Prostate gland (tissue), 2 donors: ENCODE results near the gene SYTL1. TPM values are rescaled to one million over a fixed set of nuclear protein-coding genes. Genes with fewer than 3 reads are reported as not detected.

Experiments
- DNase-seq: peaks from one replicate; pipeline ENCODE4 v3.0.0-alpha.2; 2019; ENCODE audit warnings: low spot score
- H3K27ac ChIP-seq, 2 donors: fragments of 200-600 bp; sonication (generic); 2 replicates each; pipeline ENCODE4 v1.5.1; 2017 to 2019
- H3K27me3 ChIP-seq: fragments of 200-600 bp; sonication (generic); replicated peaks from 2 replicates; pipeline ENCODE4 v1.5.1; 2019; ENCODE audit not compliant: insufficient read depth
- H3K36me3 ChIP-seq, 2 donors: fragments of 200-600 bp; sonication (generic); 1 replicate in 1 of 2; 2 replicates in 1 of 2; pipeline versions ENCODE4 v1.5.1 to v1.8.1; 2017 to 2019
- H3K4me1 ChIP-seq: fragments of 200-600 bp; sonication (generic); replicated peaks from 2 replicates; pipeline ENCODE4 v1.5.1; 2019
- H3K4me3 ChIP-seq, 2 donors: fragments of 200-600 bp; sonication (generic); 2 replicates each; pipeline ENCODE4 v1.5.1; 2017 to 2019
- H3K9me3 ChIP-seq: fragments of 200-600 bp; sonication (generic); 2 replicates; pipeline ENCODE4 v1.5.1; 2017
- CTCF ChIP-seq, 4 experiments: fragments of 200-600 bp in 2 of 4; fragments of 450-650 bp in 2 of 4; sonication (generic) in 2 of 4; IDR thresholded peaks; 1 replicate in 3 of 4; 2 replicates in 1 of 4; pipeline ENCODE4 v1.5.1; 2016 to 2019; ENCODE audit warnings: antibody characterized with exemption in 4 of 4, mild to moderate bottlenecking in 2 of 4, moderate library complexity in 2 of 4
- POLR2A ChIP-seq: fragments of 450-650 bp; IDR thresholded peaks from one replicate; pipeline ENCODE4 v1.6.1; 2016; ENCODE audit warnings: antibody characterized with exemption, mild to moderate bottlenecking
- POLR2AphosphoS5 ChIP-seq: sonication (generic); formaldehyde crosslinking; IDR thresholded peaks from one replicate; pipeline ENCODE4 v1.6.1; 2017; ENCODE audit warnings: antibody characterized with exemption
- WGBS: methylation state at CpG from one replicate; pipeline ENCODE4 v1.1.5; 2018; 5-methylcytosine and 5-hydroxymethylcytosine counted together
- intact Hi-C: fragments of 100-400 bp; cut with DNase I; formaldehyde crosslinking; loops from one replicate; pipeline ENCODE4 v1.14.2; 2022
- total RNA-seq, 2 donors: library from RNA; depleted of rRNA; stranded (reverse); fragments of >200 nt; gene quantifications; one replicate each; pipeline ENCODE4 v1.1.0, GENCODE V29; 2016

SYTL1 gene
- total RNA-seq, 2 donors from 2014 or later = 94.7 to 217 TPM

GRCh38 chr1:27395441-27396195, 53.8 kb downstream of the SYTL1 start:
- no peaks in the 10 kb centered on the region for H3K36me3 ChIP-seq
- 8% methylated on average over 10 of the region's 10 CpGs for WGBS
- intact Hi-C loops = loop anchor here (2.0 to 10.0 kb wide), 2 partner anchors 95 to 351 kb away; no protein-coding TSS in a partner anchor
- peaks cover 14% of the 10 kb centered on the region for H3K4me1 ChIP-seq
- H3K27me3 ChIP-seq = no peaks in the 10 kb centered on the region
- no peaks in the 10 kb centered on the region for H3K9me3 ChIP-seq
- peak; percentile 70 for DNase-seq
- no peak overlapping the region for H3K27ac ChIP-seq
- no peak overlapping the region for H3K4me3 ChIP-seq
- TF ChIP-seq POLR2A (no peak), CTCF (IDR thresholded peaks at IDR 0.05) (peak; percentile 81 to 97 (median 89)), POLR2AphosphoS5 (peak; percentile 72)

- no peak for TF ChIP-seq POLR2AphosphoS5
- no peak for TF ChIP-seq POLR2A
- TF ChIP-seq CTCF (IDR thresholded peaks at IDR 0.05) = no peak
- Histone ChIP-seq H3K4me1 (peaks cover 16% of the 10 kb centered on the region), H3K27ac (no peak overlapping the region), H3K9me3 (no peaks in the 10 kb centered on the region), H3K27me3 (no peaks in the 10 kb centered on the region), H3K36me3 (no peaks in the 10 kb centered on the region), H3K4me3 (no peak overlapping the region)
- DNase-seq = no peak
- intact Hi-C loops = loop anchor here (10.0 kb wide), 1 partner anchor 352 kb away; no protein-coding TSS in a partner anchor
- WGBS = 67% methylated on average over 3 of the region's 3 CpGs
Observed at GRCh38 chr1:27397110-27397509, 55.3 kb downstream of the SYTL1 start.

GRCh38 chr1:27397749-27398148, 55.9 kb downstream of the SYTL1 start:
- H3K27ac ChIP-seq = no peak overlapping the region
- H3K4me3 ChIP-seq = no peak overlapping the region
- TF ChIP-seq POLR2A = no peak
- TF ChIP-seq POLR2AphosphoS5 = no peak
- TF ChIP-seq CTCF (IDR thresholded peaks at IDR 0.05) = no peak
- peaks cover 19% of the 10 kb centered on the region for H3K4me1 ChIP-seq
- 69% methylated on average over 7 of the region's 7 CpGs for WGBS
- no peaks in the 10 kb centered on the region for H3K9me3 ChIP-seq
- no peaks in the 10 kb centered on the region for H3K36me3 ChIP-seq
- no peak for DNase-seq
- intact Hi-C loops = loop anchor here (10.0 kb wide), 1 partner anchor 353 kb away; no protein-coding TSS in a partner anchor
- no peaks in the 10 kb centered on the region for H3K27me3 ChIP-seq

DNA sequence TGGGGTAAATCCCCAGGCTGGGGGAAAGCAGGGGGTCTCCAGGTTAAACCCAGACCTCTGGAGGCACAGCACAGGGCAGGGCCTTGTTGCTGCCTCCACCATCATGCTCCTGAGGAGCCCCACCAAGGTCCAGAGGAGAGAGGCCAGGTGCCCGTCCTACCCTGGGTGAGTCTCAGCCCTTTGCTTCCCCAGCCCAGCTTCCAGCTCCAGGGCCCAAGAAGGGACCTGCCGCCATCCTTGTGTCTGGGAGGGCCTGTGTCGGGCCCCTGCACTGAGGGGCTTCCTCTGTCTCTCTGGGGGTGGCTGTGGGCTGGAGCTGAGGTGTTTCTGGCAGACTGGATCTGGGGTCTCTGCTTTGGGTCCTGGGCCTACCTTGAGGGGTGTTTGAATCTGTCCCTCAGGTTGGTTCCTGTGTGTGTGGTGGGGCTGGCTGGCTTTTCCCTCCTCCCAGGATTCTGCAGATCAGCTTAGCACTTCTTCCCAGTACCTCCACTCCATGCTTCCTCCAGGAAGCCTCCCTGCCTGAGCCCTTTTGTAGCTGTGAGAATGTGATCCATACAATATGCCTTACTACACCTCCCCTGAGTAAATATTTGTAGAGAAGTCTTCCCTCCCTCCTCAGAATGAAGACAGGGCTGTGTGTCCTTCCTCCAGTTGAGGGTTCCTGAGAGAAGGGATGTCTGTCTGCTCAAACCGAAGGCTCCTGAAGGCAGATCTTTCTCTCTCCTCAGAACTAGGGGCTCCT, 56.8 kb downstream of the SYTL1 start:
- intact Hi-C loops = loop anchor here (10.0 kb wide), 1 partner anchor 354 kb away; no protein-coding TSS in a partner anchor
- 75% methylated on average over 4 of the region's 4 CpGs for WGBS
- no peak for DNase-seq
- Histone ChIP-seq H3K4me3 (no peak overlapping the region), H3K27me3 (no peaks in the 10 kb centered on the region), H3K9me3 (no peaks in the 10 kb centered on the region), H3K4me1 (peaks cover 24% of the 10 kb centered on the region), H3K36me3 (no peaks in the 10 kb centered on the region), H3K27ac (no peak overlapping the region)
- TF ChIP-seq POLR2A (no peak), POLR2AphosphoS5 (no peak), CTCF (IDR thresholded peaks at IDR 0.05) (no peak)
